Esophagus muscularis mucosa (tissue), 4 donors: ENCODE measurements around the gene PNPLA5. TPM values are rescaled to one million over a fixed set of nuclear protein-coding genes. Genes with fewer than 3 reads are reported as not detected.

Source experiments
- DNase-seq: peaks from one replicate; pipeline ENCODE4 v3.0.0-alpha.2; 2017; ENCODE audit errors: extremely low spot score
- H3K27ac ChIP-seq, 4 donors: fragments of 200-600 bp; sonication (generic); replicated peaks in 1 of 4; 1 replicate in 3 of 4; 2 replicates in 1 of 4; pipeline ENCODE4 v1.5.1; 2016 to 2019; ENCODE audit warnings: mild to moderate bottlenecking in 1 of 4
- H3K27me3 ChIP-seq, 4 donors: fragments of 200-600 bp; sonication (generic); one replicate each; pipeline versions ENCODE4 v1.5.1 to v1.6.0; 2016 to 2019
- H3K36me3 ChIP-seq, 4 donors: fragments of 200-600 bp; sonication (generic); one replicate each; pipeline ENCODE4 v1.5.1; 2016 to 2019
- H3K4me1 ChIP-seq, 4 donors: fragments of 200-600 bp; sonication (generic); one replicate each; pipeline ENCODE4 v1.5.1; 2016 to 2019
- H3K4me3 ChIP-seq, 4 donors: fragments of 200-600 bp; sonication (generic); 1 replicate in 2 of 4; 2 replicates in 2 of 4; pipeline ENCODE4 v1.5.1; 2016 to 2019; ENCODE audit warnings: mild to moderate bottlenecking in 4 of 4, moderate library complexity in 1 of 4
- H3K9me3 ChIP-seq, 4 donors: fragments of 200-600 bp; sonication (generic); 1 replicate in 3 of 4; 2 replicates in 1 of 4; pipeline ENCODE4 v1.5.1; 2016 to 2019
- CTCF ChIP-seq, 3 experiments: fragments of 200-600 bp in 2 of 3; fragments of 450-650 bp in 1 of 3; sonication (generic) in 2 of 3; IDR thresholded peaks; one replicate each; pipeline ENCODE4 v1.5.1; 2017 to 2019; ENCODE audit warnings: antibody characterized with exemption in 3 of 3, mild to moderate bottlenecking in 2 of 3, moderate library complexity in 1 of 3
- EP300 ChIP-seq: sonication (generic); formaldehyde crosslinking; IDR thresholded peaks from one replicate; pipeline ENCODE4 v1.6.1; 2017; ENCODE audit warnings: antibody characterized with exemption
- POLR2A ChIP-seq: fragments of 450-650 bp; IDR thresholded peaks from one replicate; pipeline ENCODE4 v1.6.1; 2017; ENCODE audit warnings: antibody characterized with exemption, moderate library complexity, mild to moderate bottlenecking, low read depth
- POLR2AphosphoS5 ChIP-seq, 2 donors: sonication (generic); formaldehyde crosslinking; IDR thresholded peaks; one replicate each; pipeline ENCODE4 v1.6.1; 2017; ENCODE audit warnings: antibody characterized with exemption in 2 of 2
- WGBS: methylation state at CpG from one replicate; pipeline ENCODE4 v1.1.5; 2018; 5-methylcytosine and 5-hydroxymethylcytosine counted together
- intact Hi-C: fragments of 100-400 bp; cut with DNase I; formaldehyde crosslinking; loops from one replicate; pipeline ENCODE4 v1.15.1; 2023
- total RNA-seq, 4 donors: library from RNA; depleted of rRNA; stranded (reverse); fragments of >200 nt; gene quantifications; one replicate each; pipeline versions ENCODE4 v1.1.0 to v1.2.1, GENCODE V29; 2016

PNPLA5 gene
- total RNA-seq, 4 donors from 2014 or later, result not detected

- Histone ChIP-seq H3K9me3 (no peaks in the 10 kb centered on the region), H3K27me3 (peaks cover 0 to 83% (median 15%) of the 10 kb centered on the region in 4 donors), H3K4me1 (peaks cover 0 to 5% (median 4%) of the 10 kb centered on the region in 4 donors), H3K4me3 (no peak overlapping the region), H3K27ac (no peak overlapping the region), H3K36me3 (no peaks in the 10 kb centered on the region)
- TF ChIP-seq CTCF (IDR thresholded peaks at IDR 0.05), result no peak
- TF ChIP-seq EP300, result no peak
- TF ChIP-seq POLR2AphosphoS5 (IDR thresholded peaks at IDR 0.05), result no peak
- no peak for TF ChIP-seq POLR2A
- intact Hi-C loops, result no loop called here
- 60% methylated on average over 8 of the region's 8 CpGs for WGBS
- DNase-seq, result no peak
Measured at GRCh38 chr22:43886231-43886630, 5.6 kb downstream of the PNPLA5 start.

DNA sequence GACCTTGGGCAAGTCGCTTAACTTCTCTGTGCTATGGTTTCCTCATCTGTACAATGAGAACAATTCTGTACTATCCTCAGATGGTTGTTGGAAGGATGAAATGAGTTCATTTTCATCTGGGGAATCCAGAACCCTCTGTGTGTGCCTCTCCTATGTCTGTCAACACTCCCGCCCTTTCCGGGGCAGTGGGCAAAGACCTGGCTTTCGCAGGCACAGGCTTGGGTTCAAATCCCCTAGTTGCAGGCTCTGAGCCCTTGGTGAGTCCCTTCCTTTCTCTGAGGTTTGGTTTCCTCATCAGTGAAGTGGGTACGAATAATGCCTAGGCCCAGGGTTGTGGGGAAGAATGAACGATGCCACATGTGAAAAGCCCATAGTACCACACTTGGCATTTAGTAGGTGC, 6.0 kb downstream of the PNPLA5 start:
- Histone ChIP-seq H3K4me3 (no peak overlapping the region), H3K9me3 (no peaks in the 10 kb centered on the region), H3K4me1 (peaks cover 0 to under 1% (median 0%) of the 10 kb centered on the region in 4 donors), H3K36me3 (no peaks in the 10 kb centered on the region), H3K27me3 (peaks cover 0 to 83% (median 11%) of the 10 kb centered on the region in 4 donors), H3K27ac (no peak overlapping the region)
- no peak for DNase-seq
- intact Hi-C loops, result no loop called here
- WGBS, result 78% methylated on average over 6 of the region's 6 CpGs
- TF ChIP-seq POLR2A (no peak), CTCF (IDR thresholded peaks at IDR 0.05) (no peak), EP300 (no peak), POLR2AphosphoS5 (IDR thresholded peaks at IDR 0.05) (no peak)

DNA sequence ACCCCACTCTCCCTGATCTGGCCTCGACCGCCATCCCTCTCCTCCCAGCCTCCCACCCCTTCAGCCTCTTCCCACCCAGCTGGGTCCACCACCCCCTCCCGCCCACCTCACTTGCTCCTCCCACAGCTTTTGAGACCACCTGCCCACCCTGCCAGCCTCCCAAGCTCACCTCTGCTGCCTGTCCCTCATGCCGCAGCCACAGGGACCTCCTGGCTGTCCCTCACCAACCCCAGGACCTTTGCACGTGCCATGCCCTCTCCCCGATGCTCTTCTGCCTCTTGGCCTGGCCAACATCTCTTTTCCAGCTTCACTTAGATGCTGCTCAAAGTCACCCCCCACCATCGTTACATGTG, 6.5 kb downstream of the PNPLA5 start:
- TF ChIP-seq POLR2AphosphoS5 (IDR thresholded peaks at IDR 0.05) (no peak), CTCF (IDR thresholded peaks at IDR 0.05) (no peak), EP300 (no peak), POLR2A (no peak)
- Histone ChIP-seq H3K9me3 (no peaks in the 10 kb centered on the region), H3K4me1 (no peaks in the 10 kb centered on the region), H3K27ac (no peak overlapping the region), H3K36me3 (no peaks in the 10 kb centered on the region), H3K27me3 (peaks cover 0 to 83% (median 7%) of the 10 kb centered on the region in 4 donors), H3K4me3 (no peak overlapping the region)
- no peak for DNase-seq
- intact Hi-C loops, result no loop called here
- 72% methylated on average over 7 of the region's 7 CpGs for WGBS

GRCh38 chr22:43884600-43885318, 7.1 kb downstream of the PNPLA5 start:
- H3K4me3 ChIP-seq, result no peak overlapping the region
- no peaks in the 10 kb centered on the region for H3K9me3 ChIP-seq
- intact Hi-C loops, result no loop called here
- TF ChIP-seq POLR2AphosphoS5 (IDR thresholded peaks at IDR 0.05) (no peak), EP300 (no peak), POLR2A (no peak), CTCF (IDR thresholded peaks at IDR 0.05) (peak; percentile 36 to 81 (median 58))
- no peak for DNase-seq
- H3K36me3 ChIP-seq, result no peaks in the 10 kb centered on the region
- WGBS, result 34% methylated on average over 12 of the region's 18 CpGs
- no peak overlapping the region for H3K27ac ChIP-seq
- H3K4me1 ChIP-seq, result no peaks in the 10 kb centered on the region
- H3K27me3 ChIP-seq, result peaks cover 0 to 83% (median 4%) of the 10 kb centered on the region in 4 donors
